Type B pancreatic cell (in vitro differentiated cells): Measurements from ENCODE around the gene MIER2. TPM values are rescaled to one million over a fixed set of nuclear protein-coding genes. Genes with fewer than 3 reads are reported as not detected.

Source experiments
- DNase-seq: peaks from one replicate; pipeline ENCODE4 v3.0.0; 2021; ENCODE audit warnings: mixed read lengths; ENCODE audit not compliant: unreplicated experiment; ENCODE audit errors: extremely low spot score
- H3K27ac Mint-ChIP-seq: 2 replicates; pipeline ENCODE4 v1.8.0; 2021; ENCODE audit warnings: mild to moderate bottlenecking, mixed read lengths
- H3K27me3 Mint-ChIP-seq: 2 replicates; pipeline ENCODE4 v1.8.0; 2021; ENCODE audit warnings: mixed read lengths
- H3K36me3 Mint-ChIP-seq: 2 replicates; pipeline ENCODE4 v1.8.0; 2021; ENCODE audit warnings: mixed read lengths
- H3K4me1 Mint-ChIP-seq: one replicate; pipeline ENCODE4 v1.8.0; 2021; ENCODE audit warnings: mixed read lengths; ENCODE audit not compliant: unreplicated experiment
- H3K4me3 Mint-ChIP-seq: 2 replicates; pipeline ENCODE4 v1.8.0; 2021; ENCODE audit warnings: mild to moderate bottlenecking, mixed read lengths
- H3K9me3 Mint-ChIP-seq: 2 replicates; pipeline ENCODE4 v1.8.0; 2021; ENCODE audit warnings: mixed read lengths
- CTCF ChIP-seq: fragments of 200-600 bp; sonication (generic); conservative IDR thresholded peaks from 2 replicates; pipeline ENCODE4 v1.5.0; 2021; ENCODE audit warnings: antibody characterized with exemption, mild to moderate bottlenecking
- total RNA-seq: library from RNA; stranded (reverse); gene quantifications from 2 replicates; pipeline ENCODE4 v1.2.1, GENCODE V29; 2021; ENCODE audit warnings: low replicate concordance

Gene MIER2
- total RNA-seq, 1 donor from 2014 or later = 42.3 TPM

GRCh38 chr19:326871-327270, 17.7 kb downstream of the MIER2 start:
- no peak for DNase-seq
- Mint-ChIP-seq H3K27ac (no peak overlapping the region), H3K27me3 (no peaks in the 10 kb centered on the region), H3K4me1 (no peaks in the 10 kb centered on the region), H3K36me3 (peaks cover 32% of the 10 kb centered on the region), H3K4me3 (no peak overlapping the region), H3K9me3 (no peaks in the 10 kb centered on the region)
- no peak for TF ChIP-seq CTCF

GRCh38 chr19:325937-326565, 18.5 kb downstream of the MIER2 start:
- H3K4me1 Mint-ChIP-seq = no peaks in the 10 kb centered on the region
- H3K4me3 Mint-ChIP-seq = no peak overlapping the region
- no peaks in the 10 kb centered on the region for H3K9me3 Mint-ChIP-seq
- H3K27me3 Mint-ChIP-seq = no peaks in the 10 kb centered on the region
- no peak for TF ChIP-seq CTCF
- H3K27ac Mint-ChIP-seq = no peak overlapping the region
- H3K36me3 Mint-ChIP-seq = peaks cover 38% of the 10 kb centered on the region
- DNase-seq = no peak

GRCh38 chr19:325173-325936, 19.2 kb downstream of the MIER2 start:
- Mint-ChIP-seq H3K4me3 (no peak overlapping the region), H3K27ac (no peak overlapping the region), H3K4me1 (no peaks in the 10 kb centered on the region), H3K9me3 (no peaks in the 10 kb centered on the region), H3K27me3 (no peaks in the 10 kb centered on the region), H3K36me3 (peaks cover 38% of the 10 kb centered on the region)
- no peak for DNase-seq
- TF ChIP-seq CTCF = no peak

GRCh38 chr19:324716-325115, 19.9 kb downstream of the MIER2 start:
- no peak overlapping the region for H3K4me3 Mint-ChIP-seq
- no peaks in the 10 kb centered on the region for H3K27me3 Mint-ChIP-seq
- no peaks in the 10 kb centered on the region for H3K9me3 Mint-ChIP-seq
- H3K36me3 Mint-ChIP-seq = peaks cover 43% of the 10 kb centered on the region
- no peak overlapping the region for H3K27ac Mint-ChIP-seq
- DNase-seq = no peak
- no peaks in the 10 kb centered on the region for H3K4me1 Mint-ChIP-seq
- no peak for TF ChIP-seq CTCF

GRCh38 chr19:322616-323015, 22.0 kb downstream of the MIER2 start:
- Mint-ChIP-seq H3K27me3 (no peaks in the 10 kb centered on the region), H3K4me1 (no peaks in the 10 kb centered on the region), H3K36me3 (peaks cover 37% of the 10 kb centered on the region), H3K9me3 (peaks cover 6% of the 10 kb centered on the region), H3K27ac (no peak overlapping the region), H3K4me3 (no peak overlapping the region)
- TF ChIP-seq CTCF = no peak
- no peak for DNase-seq
